GM19238 (cell line): ENCODE results near the gene CHPT1.
"Not testable (repeated sequence)": the region's sequence is repeated elsewhere in the genome, so short reads cannot be mapped to it uniquely, and the experiment has no call there.

Experiments
- DNase-seq: peaks from one replicate; pipeline ENCODE4 v3.0.0; 2011; ENCODE audit warnings: low spot score; ENCODE audit not compliant: insufficient read length

Gene CHPT1

GRCh38 chr12:101719566-101719965 lies 22.1 kb downstream of the CHPT1 start:
- no peak for DNase-seq

DNA sequence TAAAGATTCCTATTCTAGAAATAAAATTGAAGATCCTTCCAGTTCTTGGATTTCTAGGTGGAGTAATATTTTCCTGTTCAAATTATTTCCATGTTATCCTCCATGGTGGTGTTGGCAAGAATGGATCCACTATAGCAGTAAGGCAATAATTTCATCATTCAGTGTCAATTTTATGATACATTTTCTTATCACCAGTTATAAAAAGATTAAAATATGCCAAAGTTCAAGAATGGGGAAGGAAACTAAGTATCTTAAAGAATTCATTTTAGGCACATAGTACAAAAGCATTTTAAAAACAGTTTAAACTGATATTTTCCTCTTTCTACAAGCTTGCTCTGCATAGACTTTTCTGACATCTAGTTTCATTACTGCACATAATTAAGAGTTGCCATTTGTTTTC lies 22.7 kb downstream of the CHPT1 start:
- DNase-seq = no peak

DNA sequence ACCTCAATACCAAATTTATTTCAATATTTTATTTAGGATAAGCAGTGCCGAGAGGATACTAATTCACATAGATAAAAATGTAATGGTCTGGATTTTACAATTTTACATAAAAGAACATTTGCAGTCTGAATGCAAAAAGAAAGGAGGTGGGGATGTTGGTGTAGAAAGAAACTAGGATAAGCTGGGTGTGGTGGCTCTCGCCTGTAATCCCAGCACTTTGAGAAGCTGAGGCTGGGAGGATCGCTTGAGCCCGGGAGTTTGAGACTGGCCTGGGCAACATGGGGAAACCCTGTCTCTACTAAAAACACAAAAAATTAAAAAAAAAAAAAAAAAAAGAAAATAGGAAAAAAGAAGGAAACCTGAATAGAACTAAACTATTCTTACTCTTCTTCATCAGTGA lies 25.0 kb downstream of the CHPT1 start:
- no peak for DNase-seq

DNA sequence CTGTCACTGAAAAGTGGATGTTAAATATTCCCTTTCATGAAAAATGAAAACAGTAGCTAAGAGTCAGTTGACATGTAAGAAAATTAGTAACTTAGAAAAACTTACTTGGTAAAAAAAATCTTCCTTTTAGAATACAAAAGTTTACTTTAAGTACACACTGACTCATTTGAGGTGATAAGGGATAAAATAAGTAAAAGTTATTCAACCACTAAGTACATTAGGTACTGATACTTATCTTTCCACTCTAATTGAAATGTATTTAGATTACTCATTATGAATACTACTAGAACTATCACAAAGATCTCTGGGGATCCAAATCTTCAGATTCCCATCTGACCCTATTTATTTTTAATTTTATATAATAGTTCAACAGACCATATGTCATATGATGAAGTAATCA lies 29.7 kb downstream of the CHPT1 start:
- no peak for DNase-seq

DNA sequence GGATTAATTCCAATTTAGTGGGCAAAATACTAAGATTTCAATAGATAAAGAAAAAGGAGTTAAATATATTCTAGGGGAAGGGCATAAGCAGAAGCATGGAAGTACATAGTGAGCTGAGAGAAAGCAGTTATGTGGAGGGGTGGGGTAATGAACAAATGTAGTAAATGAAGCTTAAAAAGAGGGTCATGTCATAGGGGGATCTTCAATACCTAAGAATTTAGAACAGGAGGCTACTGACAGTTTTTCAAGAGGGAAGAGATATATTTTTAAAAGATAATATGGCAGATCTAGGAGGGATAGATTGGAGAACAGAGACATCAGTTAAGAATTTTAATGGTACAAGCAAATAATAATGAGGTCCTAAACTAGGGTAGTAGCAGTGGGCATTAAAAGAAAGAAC lies 32.4 kb downstream of the CHPT1 start:
- DNase-seq = no peak

GRCh38 chr12:101732318-101732717 lies 34.9 kb downstream of the CHPT1 start:
- no peak for DNase-seq

GRCh38 chr12:101733166-101733565 lies 35.7 kb downstream of the CHPT1 start:
- DNase-seq = no peak

DNA sequence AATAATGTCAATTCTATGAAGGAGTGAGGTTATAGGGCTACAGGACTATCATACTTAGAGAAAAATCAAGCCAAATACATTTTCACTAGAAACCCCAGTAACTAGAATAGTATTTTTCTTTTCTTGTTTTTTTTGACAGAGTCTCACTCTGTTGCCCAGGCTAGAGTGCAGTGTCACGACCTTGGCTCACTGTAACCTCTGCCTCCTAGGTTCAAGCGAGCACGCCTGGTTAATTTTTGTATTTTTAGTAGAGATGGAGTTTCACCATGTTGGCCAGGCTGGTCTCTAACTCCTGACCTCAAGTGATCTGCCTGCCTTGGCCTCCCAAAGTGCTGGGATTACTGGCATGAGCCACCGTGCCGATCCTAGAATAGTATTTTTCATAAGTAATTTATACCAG lies 37.0 kb downstream of the CHPT1 start:
- DNase-seq = not testable (repeated sequence)

DNA sequence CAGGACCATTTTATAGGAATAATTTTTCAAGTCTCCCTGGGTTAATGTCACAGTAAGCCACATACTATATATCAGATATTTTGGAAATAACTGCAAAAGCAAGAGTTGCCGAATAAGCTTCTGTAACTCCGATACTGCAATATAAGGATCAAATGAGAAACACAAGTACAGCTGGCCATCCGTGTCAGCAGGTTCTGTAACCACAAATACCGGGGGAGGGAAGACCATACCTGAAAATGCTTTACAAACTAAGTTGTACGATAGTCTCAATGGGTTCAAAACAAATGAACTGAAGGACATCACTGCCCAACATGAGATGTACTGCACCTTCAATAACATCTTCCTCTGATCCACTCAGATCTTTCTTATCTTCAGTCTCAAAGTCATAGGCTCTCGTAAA lies 40.0 kb downstream of the CHPT1 start:
- no peak for DNase-seq

DNA sequence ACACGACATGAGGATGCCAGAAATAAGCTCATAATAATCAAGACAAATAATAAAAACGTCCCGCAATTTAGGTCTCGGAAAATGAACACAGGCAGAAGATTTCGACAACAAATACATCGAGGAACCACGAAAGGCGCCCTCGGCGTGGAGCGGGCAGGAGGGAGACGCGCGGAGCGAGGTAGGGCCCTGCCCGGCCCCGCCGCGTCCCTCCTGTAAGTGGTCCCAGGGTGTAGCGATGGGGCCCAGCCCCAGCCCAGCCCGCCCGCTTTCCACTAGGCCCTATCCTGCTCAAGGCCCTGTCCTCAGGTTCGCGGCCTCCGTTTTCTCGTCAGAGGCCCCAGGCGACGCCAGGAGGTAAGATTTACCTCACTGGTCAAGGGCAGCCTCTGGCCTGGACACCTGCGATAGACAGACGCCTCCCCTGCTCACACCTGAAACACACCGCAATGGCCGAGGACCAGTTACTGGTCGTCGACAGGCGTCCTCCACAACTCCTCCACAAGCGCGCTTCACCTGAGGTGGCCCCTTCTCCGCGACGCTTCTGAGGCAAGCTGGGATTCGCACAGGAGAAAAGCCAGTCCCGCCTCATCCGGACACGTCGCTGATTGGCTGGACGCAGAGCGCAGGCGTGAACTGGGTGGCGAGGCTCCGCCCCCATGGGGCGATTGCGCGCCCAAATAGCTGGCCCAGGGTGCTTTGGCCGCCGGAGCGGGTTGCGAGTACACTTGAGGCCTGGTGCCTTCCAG lies 41.7 kb downstream of the CHPT1 start, which contains the start of gene SYCP3:
SYCP3 (minus strand) TSS at position 543 of the 746 bp plus-strand sequence. CDS start 1,527 bp downstream, outside the sequence.
- DNase-seq = no peak

- DNase-seq = no peak
Measured at GRCh38 chr12:101740566-101740965, 43.1 kb downstream of the CHPT1 start.

DNA sequence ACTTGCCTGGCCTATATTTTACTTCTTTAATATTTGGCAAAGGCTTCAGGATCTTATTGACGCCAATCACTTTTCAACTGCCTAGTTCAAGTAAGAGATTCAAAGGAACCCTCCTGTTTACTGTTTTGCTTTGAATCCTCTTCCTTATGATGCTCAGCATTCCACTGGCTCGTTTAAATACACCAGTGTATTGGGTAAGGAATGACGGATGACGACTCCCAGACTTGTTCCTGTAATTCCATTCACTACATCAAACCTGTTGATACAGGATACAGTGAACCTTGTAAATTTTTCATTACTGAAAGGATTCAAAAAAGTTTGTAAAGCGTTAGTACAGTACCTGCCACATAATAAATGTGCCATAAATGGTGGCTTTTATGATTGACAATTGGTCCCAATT lies 43.5 kb downstream of the CHPT1 start:
- DNase-seq = no peak

DNA sequence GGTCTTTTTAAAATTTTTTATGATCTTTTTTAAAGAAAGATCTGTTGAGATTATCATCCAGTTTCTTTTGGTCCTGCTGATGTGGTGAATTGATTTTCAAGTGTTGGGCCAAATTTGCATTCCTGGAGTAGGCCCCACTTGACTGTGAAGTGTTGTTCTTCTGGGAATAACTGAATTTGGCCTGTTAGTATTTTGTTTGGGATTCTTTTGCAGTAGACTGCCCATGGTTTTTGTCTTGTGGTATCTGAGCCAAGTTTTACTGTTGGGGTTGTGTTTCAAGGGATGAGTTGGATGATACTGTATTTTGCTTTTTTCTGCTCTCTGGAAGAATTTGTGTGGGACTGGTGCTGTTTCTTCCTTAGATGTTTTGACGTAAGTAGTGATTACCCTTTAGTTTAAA lies 45.8 kb downstream of the CHPT1 start:
- no peak for DNase-seq

GRCh38 chr12:101743724-101744472 lies 46.5 kb downstream of the CHPT1 start:
- DNase-seq = peak; percentile 7

GRCh38 chr12:101745481-101745880 lies 48.0 kb downstream of the CHPT1 start:
- no peak for DNase-seq

DNA sequence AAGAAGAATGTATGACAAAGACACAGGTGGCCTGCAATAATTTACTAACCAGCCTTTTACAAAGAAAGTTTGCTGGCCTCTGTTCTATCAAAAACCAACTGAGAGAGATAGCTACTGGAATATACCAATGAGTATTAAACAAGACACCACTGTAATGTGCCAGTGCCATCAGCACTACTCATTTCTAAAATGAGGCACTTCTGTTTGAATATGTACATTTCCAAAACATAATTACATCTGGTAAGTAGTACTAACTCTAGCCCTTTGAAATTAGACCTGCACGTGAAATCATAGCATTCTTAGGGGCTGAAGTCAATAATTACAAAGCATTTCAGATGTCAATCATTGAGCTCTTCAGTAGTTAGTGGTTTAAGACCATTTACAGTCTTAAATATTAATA lies 48.8 kb downstream of the CHPT1 start:
- DNase-seq = no peak

DNA sequence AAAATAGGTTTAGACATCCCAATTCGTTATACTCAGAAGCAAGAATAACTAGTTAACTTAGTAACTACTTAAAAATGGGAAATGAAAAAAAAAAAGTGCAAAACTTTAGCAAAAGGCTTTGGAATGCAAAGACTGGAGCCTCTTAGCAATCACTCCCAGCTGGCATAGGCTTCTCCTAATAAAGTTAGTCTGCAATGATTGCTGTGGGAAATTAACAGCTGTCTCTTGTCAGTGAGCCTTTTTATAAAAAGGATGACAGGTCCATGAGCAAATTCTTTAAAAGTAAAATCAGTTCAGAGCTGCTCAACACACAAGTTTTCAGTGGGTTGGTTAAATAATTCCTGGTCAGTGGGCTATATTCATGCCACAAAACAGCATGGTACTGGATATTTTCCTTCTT lies 49.2 kb downstream of the CHPT1 start:
- no peak for DNase-seq

DNA sequence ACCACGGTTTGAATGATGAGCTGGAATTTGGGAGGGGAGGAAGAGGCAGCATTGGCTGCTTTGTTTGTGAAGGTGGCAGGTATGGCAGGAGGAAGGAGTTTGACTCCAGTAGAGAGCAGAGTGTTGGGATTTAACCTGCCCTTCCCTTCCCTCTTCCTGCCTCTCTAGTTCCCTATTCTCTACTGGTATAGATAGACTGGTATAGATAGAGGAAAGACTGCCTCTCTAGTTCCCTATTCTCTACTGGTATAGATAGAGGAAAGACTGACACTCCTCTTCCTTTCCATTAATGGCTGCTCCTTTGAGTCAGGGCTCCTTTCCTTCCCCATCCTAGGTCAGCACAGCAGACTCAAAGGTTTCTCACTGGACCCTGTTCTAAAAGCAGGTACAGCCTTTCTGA lies 50.3 kb downstream of the CHPT1 start:
- DNase-seq = no peak

GRCh38 chr12:101748907-101749306 lies 51.5 kb downstream of the CHPT1 start:
- no peak for DNase-seq

DNA sequence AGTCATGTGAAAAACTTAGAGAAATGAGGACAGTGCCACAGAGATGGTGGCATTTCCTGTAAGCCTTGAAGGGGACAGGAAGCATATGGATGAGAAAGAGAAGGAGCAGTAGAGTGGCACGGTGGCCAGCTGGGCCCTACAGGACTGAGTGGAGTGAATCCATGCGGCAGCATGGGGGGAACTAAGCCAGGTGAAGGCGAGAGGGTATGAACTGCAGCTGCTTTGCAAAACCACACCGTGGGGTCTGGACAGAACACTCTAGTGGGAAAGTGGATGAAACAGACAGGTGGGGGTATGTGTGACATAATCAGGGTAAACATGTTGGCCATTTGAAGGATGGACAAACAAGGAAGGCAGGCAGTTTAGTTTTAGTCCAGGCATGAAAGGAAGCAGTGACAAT lies 52.2 kb downstream of the CHPT1 start:
- no peak for DNase-seq

DNA sequence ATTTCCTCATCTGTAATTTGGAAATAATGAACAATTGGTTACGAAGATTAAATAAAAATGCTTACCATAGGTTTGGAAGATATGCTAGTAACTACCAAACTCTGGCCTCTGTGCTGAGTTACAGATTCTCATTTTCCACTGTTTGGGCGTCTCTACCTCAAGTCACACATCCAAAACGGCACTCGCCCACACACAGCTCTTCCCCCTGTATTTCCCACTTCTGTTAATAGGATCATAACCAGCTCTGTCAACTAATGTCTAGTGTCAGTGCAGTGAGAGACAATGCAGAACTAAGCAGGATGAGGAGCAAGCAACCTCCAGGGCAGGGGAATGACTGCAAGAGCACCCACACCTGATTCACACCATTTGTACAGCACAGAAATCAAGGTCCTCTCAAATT lies 52.7 kb downstream of the CHPT1 start:
- DNase-seq = no peak

DNA sequence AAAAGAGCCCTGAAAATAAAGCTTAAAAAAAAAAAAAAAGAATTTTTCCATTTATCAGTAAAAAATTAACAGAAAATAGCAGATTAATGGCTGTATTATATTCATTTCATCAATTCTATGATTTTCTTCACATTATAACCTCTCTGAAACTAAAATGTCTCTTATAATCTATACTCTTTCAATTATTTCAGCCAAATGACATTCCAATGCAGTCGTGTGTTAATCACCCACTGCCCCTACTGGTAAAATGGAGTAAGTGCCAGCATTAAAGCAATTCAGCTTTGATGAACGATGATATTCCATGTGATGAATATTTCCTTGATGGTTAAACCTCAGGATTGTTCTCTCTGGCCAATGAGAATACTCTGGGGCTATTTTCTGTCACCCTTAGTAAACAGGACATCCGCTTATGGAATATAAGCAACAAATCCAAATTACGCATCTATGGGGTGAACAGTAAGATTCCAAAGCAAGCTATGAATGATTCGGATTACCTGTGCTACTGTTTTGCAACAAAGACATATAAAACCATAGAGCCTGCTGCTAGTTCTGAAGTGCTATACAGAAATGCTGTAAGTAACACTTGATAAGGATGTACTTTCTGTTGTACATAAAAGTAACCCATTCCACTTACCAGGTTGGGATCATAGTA lies 62.1 kb downstream of the CHPT1 start:
- peak; percentile 13 for DNase-seq
